CD4-positive, alpha-beta T cell treated with Interferon gamma for 1 hour (primary cell): Measurements from ENCODE around the gene DAGLB.
"Not testable (repeated sequence)": the region's sequence is repeated elsewhere in the genome, so short reads cannot be mapped to it uniquely, and the experiment has no call there.

Source experiments
- DNase-seq: peaks from one replicate; pipeline ENCODE4 v3.0.0-alpha.2; 2020

Gene DAGLB

DNA sequence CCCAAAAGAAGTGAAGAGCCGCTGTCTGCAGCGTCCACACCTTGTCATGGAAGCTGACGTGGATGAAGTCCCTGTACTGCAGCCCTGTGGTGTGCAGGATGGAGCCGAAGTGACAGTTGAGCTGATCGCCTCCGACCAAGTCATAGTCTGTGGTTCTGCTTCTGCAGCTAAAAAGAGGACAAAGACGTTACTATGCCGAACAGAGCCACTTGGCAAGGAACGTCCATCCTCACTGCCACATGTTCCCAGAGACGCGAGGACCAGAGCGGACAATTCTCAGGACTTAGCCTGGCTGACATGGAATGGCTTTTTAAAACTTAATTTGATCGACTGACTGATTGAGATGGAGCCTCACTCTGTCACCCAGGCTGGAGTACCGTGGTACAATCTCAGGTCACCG lies 21.8 kb downstream of the DAGLB start:
- DNase-seq = no peak

DNA sequence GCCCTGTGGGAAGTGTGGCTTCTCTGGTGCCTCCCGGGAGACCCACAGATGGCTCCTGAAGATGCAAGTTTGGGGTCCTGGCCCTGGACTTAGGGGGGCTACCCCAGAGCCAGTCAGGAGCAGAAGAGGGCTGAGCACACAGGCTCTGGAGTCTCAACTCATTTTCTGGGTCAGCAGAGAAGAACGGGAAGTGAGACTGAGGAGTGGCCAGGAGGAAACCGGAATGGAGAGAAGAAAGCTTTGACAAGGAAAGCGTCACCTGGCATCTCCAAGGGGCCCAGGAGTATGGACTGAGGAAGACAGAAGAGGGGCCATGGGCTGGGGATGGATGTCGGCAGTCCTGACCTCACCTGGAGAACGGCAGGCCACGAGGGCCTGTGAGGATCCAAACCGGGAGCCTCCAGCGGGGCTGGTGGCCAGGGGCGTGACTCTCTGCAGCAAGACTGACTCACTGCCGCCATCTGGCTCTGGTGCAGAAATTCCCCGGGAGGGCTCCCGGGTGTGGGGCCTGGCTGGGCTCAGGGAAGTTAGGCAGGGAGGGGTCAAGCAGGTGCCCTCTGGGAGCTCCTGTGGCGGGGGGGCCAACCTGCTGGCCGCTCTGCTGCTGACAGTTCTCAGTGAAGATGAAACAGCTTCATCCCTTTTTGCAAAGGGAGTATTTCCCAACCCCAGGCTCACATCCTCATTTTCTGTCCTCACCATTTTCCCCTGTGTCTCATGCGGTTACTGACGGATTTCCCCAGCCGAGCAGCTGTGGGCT lies 23.6 kb downstream of the DAGLB start:
- DNase-seq = peak; percentile 64

DNA sequence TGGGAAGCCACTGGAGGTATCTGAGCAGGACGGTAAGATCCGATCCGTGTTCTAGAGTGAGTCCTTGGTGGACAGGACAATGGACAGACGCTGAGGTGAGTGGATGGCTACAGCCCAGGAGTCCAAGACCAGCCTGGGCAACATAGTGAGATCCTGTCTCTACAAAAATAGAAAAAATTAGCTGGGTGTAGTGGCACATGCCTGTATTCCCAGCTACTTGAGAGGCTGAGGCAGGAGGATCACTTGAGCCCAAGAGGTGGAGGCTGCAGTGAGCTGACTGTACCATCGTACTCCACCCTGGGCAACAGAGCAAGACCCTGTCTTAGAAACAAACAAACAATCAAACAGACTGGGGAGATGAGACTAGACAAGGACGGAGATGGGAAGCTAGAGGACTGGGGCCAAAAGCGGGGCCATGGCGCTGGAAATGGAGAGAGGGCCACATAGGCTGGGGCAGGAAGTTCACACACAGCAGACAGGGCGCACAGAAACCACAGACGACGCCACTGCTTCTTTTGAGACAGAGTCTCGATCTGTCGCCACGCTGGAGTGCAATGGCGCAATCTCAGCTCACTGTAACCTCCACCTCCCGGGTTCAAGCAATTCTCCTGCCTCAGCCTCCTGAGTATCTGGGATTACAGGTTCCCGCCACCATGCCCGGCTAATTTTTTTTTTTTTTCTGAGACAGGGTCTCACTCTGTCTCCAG lies 24.7 kb downstream of the DAGLB start:
- DNase-seq = no peak

DNA sequence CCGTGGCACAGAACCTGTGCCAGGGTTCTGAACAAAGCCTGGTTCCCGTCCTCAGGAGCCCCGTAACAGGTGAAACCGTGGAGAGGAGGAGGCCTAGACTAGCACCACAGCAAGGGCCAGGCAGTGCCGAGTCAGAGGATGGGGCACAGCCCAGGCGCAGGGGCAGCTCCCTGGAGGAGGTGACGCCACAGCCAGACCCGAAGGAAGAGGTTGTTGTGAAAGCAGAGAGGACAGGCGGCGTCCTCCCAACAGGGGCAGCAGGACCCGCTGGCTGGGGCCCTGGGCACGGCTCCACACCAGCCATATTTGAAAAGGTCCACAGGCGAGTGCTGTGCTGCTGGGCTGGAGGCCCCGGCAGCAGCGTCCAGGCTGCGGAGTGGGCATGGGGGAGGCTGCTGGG lies 25.7 kb downstream of the DAGLB start:
- DNase-seq = no peak

DNA sequence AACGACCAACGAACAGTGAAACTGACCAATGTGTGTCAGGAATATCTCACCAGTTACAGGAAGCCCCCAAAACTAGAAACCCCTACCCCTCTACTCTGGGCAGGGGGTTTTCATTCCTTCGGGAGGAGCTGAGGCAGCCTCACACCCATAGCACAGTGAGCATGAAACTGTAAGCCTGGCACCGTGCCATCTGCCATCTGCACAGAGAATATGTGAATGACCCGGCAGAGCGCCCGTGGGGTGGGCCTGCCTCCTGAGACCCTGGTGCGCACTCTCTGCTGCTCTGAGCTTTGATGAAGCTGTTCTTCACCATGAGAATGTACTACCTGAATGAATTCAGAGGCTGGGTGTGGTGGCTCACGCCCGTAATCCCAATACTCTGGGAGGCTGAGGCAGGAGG lies 27.1 kb downstream of the DAGLB start:
- DNase-seq = no peak

- DNase-seq = no peak
These were observed 28.4 kb downstream of the DAGLB start for GRCh38 chr7:6419310-6419773.

- DNase-seq = no peak
These were observed 30.3 kb downstream of the DAGLB start for GRCh38 chr7:6417408-6417807.

- no peak for DNase-seq
These were observed 31.1 kb downstream of the DAGLB start for GRCh38 chr7:6416516-6417145.

DNA sequence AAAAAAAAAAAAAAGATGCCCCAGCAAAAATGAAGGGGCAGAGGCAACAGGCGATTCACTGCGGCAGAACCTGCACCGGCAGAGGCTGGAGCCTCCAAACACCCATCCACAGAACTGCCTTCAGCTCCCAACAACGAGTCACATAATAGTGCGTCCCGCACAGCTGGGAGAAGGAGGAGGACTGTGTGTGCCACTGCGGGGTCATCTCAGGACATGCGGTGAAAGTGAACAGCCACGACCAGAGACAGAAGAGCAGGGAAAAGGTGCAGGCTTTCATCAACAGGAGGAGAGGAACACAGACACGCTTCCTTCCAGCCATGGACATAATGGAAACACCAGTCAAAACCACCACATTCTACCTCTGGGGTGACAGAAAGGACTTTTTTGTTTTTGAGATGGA lies 34.1 kb downstream of the DAGLB start:
- no peak for DNase-seq

DNA sequence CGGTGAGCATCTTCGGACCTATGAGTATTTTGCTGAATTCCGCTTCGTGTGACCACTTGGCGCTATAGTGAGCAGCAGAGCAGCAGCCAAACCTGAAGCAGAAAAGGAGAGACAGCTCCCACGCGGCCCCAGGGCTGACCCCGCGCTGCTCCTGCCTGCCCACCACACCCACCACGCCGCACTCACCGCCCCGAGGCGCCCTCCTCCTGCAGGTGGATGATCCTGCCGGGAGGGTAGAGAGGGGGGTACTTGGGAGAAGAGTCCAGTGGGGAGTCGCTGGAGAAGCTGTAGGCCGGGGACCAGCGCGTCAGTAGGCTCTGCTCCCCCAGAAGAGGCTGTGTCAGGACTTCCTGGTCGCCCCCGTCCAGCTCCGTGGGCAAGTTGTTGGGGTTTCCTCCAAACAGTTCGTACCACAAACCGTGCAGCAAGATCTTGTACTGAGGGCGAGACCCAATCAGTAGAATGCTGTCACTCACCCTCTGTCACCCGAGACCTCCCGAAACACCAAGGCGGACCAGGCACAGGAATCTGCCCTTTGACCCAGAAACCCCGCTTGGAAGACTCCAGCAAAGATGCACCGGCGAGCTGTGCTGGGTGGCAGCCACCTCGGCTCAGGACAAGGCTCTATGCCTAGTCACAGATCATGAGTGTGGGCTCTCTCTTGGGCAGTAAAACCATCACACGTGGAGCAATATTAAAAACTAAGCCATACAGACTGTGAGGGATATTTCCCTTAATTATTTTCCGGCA lies 37.6 kb downstream of the DAGLB start:
- DNase-seq = no peak

DNA sequence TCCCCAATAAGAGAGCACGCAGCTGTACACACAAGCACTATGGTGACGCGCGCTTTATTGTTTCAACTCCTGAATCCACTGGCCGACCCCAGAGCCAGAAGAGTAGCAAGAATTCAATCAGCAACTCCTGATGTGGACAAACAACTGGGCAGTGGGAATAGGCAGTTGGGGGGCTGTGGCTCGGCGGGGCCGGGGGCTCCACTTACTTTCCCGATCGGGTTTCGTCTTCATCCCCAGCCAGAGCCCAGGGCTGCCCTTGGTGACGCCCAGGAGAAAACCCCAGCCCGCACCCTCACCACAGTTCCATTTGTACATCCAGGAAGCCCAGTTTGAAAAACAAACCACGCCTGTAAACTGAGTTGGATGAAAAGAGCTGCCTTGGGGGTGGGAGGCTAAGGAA lies 38.7 kb downstream of the DAGLB start:
- no peak for DNase-seq

GRCh38 chr7:6407434-6407833 lies 40.3 kb downstream of the DAGLB start:
- DNase-seq = no peak

DNA sequence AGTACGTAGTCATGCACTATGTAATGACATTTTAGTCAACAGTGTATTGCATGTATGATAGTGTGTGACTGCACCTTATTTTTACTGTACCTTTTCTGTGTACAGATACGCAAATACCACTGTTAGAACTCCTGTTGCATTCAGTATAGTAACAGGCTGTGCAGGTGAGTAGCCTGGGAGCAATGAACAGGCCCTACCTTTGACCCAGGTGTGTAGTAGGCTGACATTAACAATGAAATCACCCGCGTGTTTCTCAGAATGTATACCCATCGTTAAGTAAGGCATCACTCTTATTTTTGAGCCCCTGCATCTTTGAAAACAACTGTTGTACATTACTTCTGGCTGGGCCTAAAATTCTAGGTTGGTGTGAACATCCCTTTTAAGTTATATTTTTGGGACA lies 41.6 kb downstream of the DAGLB start:
- DNase-seq = no peak

GRCh38 chr7:6403907-6404306 lies 43.8 kb downstream of the DAGLB start:
- no peak for DNase-seq

- no peak for DNase-seq
These were observed 45.0 kb downstream of the DAGLB start for GRCh38 chr7:6402741-6403140.

DNA sequence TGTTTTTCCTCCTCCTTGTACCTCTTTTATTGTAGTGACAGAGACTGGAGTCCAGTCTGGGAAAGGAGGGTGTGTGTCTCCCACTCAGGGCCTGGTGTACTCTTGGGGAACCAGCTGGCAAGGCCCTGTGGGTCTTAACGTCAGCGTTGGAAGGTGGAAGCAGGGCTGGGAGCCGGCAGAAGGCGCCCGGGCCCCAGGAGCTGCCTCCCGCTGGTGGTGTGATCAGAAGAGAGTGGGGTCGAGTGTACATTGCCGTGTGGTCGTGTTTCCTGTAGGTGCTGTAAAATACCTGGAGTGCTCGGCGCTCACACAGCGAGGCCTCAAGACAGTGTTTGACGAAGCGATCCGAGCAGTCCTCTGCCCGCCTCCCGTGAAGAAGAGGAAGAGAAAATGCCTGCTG lies 45.7 kb downstream of the DAGLB start:
- DNase-seq = no peak

GRCh38 chr7:6401536-6401935 lies 46.2 kb downstream of the DAGLB start:
- no peak for DNase-seq

GRCh38 chr7:6400243-6401105 lies 47.3 kb downstream of the DAGLB start:
- DNase-seq = not testable (repeated sequence)

GRCh38 chr7:6399351-6399750 lies 48.4 kb downstream of the DAGLB start:
- no peak for DNase-seq

- no peak for DNase-seq
These were observed 48.8 kb downstream of the DAGLB start for GRCh38 chr7:6398943-6399342.

- DNase-seq = not testable (repeated sequence)
These were observed 49.8 kb downstream of the DAGLB start for GRCh38 chr7:6397759-6398495.
